Bronchial epithelial cell (primary cell): ENCODE measurements around the gene DNAJA4. TPM values are rescaled to one million over a fixed set of nuclear protein-coding genes. Genes with fewer than 3 reads are reported as not detected.

ENCODE experiments used
- DNase-seq: peaks from one replicate; pipeline ENCODE4 v3.0.0-alpha.2; 2010; ENCODE audit warnings: low read depth
- FAIRE-seq: peaks from 2 replicates; lab custom pipeline; 2011; peaks lifted over from hg19 to GRCh38; lab: Jason Lieb, UNC
- H3K27me3 ChIP-seq: 2 replicates; pipeline ENCODE4 v1.5.1; 2011; ENCODE audit warnings: low read length; ENCODE audit not compliant: control insufficient read depth, insufficient read depth
- H3K36me3 ChIP-seq: 2 replicates; pipeline ENCODE4 v1.5.1; 2011; ENCODE audit warnings: low read length; ENCODE audit not compliant: control insufficient read depth, insufficient read depth
- H3K4me3 ChIP-seq: 2 replicates; pipeline ENCODE4 v1.5.1; 2011; ENCODE audit warnings: mild to moderate bottlenecking, low read depth, low read length, control low read depth
- total RNA-seq: library from RNA; depleted of rRNA; stranded (reverse); fragments of >200 nt; gene quantifications from 2 replicates; pipeline ENCODE4 v1.2.1, GENCODE V29; 2014
- TF ChIP-seq, protein P1 (sequence below): IDR thresholded peaks from 2 replicates; pipeline ENCODE4 v1.5.1; 2011; ENCODE audit warnings: mild to moderate bottlenecking, moderate library complexity, low read length, control low read depth, inconsistent platforms; ENCODE audit not compliant: insufficient read depth, severe bottlenecking

Gene DNAJA4
- total RNA-seq, 1 donor from 2014 or later = 11.1 TPM

DNA sequence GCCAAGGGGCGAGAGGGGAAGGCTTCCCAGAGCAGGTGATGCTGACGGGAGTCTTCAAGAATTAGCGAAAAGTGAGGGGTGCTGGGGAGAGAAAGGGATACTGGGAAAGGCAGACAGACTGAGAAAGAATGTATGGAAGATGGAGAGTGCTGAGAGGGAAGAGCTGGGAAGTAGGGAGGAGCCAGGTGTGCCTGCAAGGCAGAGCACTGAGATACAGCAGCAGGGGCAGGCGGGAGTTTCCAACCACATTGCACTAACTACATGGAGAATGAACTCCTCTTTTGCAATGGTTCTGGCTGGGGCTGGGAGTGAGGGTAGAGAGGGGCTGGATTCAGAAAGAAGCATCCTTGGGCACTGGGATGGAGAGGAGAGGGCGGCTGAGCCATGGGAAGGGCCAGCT is 59.8 kb downstream of the DNAJA4 start:
- TF ChIP-seq, protein P1, sequence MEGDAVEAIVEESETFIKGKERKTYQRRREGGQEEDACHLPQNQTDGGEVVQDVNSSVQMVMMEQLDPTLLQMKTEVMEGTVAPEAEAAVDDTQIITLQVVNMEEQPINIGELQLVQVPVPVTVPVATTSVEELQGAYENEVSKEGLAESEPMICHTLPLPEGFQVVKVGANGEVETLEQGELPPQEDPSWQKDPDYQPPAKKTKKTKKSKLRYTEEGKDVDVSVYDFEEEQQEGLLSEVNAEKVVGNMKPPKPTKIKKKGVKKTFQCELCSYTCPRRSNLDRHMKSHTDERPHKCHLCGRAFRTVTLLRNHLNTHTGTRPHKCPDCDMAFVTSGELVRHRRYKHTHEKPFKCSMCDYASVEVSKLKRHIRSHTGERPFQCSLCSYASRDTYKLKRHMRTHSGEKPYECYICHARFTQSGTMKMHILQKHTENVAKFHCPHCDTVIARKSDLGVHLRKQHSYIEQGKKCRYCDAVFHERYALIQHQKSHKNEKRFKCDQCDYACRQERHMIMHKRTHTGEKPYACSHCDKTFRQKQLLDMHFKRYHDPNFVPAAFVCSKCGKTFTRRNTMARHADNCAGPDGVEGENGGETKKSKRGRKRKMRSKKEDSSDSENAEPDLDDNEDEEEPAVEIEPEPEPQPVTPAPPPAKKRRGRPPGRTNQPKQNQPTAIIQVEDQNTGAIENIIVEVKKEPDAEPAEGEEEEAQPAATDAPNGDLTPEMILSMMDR = no peak
- Histone ChIP-seq H3K27me3 (no peaks in the 10 kb centered on the region), H3K36me3 (no peaks in the 10 kb centered on the region), H3K4me3 (no peak overlapping the region)
- no peak for DNase-seq
- FAIRE-seq = no peak

DNA sequence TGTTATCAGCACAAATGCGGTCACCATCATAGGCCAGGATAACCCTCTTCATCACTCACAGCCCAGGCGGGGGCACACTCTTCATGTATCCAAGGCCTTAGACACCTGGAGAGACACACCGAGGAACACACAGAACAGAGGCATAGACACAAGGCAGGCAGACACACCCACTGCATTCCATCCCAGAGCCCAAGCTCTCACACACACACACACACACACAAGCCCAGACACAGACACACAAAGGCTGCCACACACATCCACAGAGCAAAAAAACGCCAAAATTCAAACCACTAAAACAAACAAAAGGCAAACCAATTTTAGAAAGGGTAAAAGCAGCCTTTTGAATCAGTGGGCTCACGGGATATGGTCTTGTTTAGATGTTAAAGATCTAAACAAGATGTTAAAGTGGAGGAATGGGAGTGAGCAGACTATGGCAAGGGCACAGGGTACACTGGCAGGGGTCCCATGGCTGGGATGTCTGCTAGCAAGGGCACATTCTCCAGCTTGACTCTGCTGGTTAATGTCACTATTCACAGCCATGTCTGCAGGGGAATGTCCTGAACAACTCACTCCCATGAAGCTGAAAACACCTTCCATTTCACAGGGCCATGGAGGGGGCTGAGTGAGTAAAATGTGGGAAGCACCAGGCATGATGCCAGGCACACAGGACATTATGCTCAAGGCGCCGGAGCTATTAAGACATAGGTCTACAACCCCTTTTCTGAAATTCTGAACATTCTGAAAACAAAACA is 60.9 kb downstream of the DNAJA4 start:
- no peaks in the 10 kb centered on the region for H3K36me3 ChIP-seq
- no peak overlapping the region for H3K4me3 ChIP-seq
- FAIRE-seq (no peak), DNase-seq (peak; percentile 26)
- TF ChIP-seq, protein P1 = no peak
- H3K27me3 ChIP-seq = no peaks in the 10 kb centered on the region

DNA sequence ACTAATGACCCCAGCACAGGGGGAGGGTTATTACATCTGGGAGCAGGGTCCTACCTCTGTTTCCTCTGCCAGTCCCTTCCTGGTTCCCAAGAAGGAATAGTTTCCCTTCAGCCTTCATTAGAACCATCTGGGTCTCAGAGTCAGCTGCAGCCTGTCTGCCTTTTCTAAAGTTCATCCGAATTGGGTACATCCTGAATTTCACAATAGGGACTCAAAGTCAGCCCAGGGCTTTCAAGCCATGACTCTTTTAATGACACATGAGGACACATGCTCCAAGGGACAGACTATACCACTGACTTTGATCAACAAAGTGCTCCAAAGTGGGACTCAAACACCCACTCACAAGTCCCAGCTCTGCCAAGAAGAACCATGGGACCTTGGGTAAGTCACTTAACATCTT is 63.1 kb downstream of the DNAJA4 start:
- no peaks in the 10 kb centered on the region for H3K27me3 ChIP-seq
- H3K4me3 ChIP-seq = no peak overlapping the region
- DNase-seq (no peak), FAIRE-seq (no peak)
- H3K36me3 ChIP-seq = no peaks in the 10 kb centered on the region
- TF ChIP-seq, protein P1 = no peak

DNA sequence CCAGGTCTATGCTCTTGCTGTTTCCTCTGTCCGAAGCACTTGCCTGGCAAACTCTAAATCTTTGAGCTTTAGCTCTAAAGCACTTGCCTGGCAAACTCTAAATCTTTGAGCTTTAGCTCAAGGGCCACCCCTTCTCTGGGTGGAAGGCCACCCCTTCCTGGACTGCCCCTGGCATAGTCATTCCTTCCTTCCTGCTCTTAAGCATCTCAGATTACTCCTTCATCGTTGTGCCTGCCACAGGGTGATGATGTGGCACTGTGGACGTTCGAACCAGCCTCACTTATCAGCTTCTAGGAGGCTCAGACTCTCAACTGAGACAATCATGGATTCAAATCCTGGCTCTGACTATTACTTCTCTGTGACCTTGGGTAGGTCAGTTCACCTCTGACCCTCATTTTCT is 65.3 kb downstream of the DNAJA4 start:
- FAIRE-seq (no peak), DNase-seq (peak; percentile 32)
- TF ChIP-seq, protein P1 = no peak
- Histone ChIP-seq H3K4me3 (no peak overlapping the region), H3K36me3 (no peaks in the 10 kb centered on the region), H3K27me3 (no peaks in the 10 kb centered on the region)

Other genes starting within 250 kb of the DNAJA4 start
- gene TBC1D2B, start 186.9 kb upstream of the DNAJA4 start, total RNA-seq = 13.7 and 15.4 TPM in 2 replicates
- not detected in 2 replicates for gene SH2D7, start 172.0 kb upstream of the DNAJA4 start, total RNA-seq
- 1.8 and 8.6 TPM in 2 replicates for gene CIB2, start 133.1 kb upstream of the DNAJA4 start, total RNA-seq
- gene IDH3A, start 115.2 kb upstream of the DNAJA4 start, total RNA-seq = 27.9 and 30.8 TPM in 2 replicates
- not detected in 2 replicates for gene ACSBG1, start 30.0 kb upstream of the DNAJA4 start, total RNA-seq
- 49.0 and 61.2 TPM in 2 replicates for gene SKIC8, start 35.0 kb downstream of the DNAJA4 start, total RNA-seq
- gene CRABP1, start 75.8 kb downstream of the DNAJA4 start, total RNA-seq = not detected in 2 replicates
- gene IREB2, start 173.7 kb downstream of the DNAJA4 start, total RNA-seq = 12.6 and 16.4 TPM in 2 replicates
- gene HYKK, start 243.0 kb downstream of the DNAJA4 start, total RNA-seq = 1.2 and 1.3 TPM in 2 replicates